ENCODE measurements around the gene ENTPD6.
A peak's percentile ranks its signal among the peaks of the same experiment; 100 is the strongest.

ENTPD6 gene

GRCh38 chr20:25245461-25245860 lies 49.9 kb downstream of the ENTPD6 start:
- DNase-seq = no peak

- no peak for DNase-seq
Observed at GRCh38 chr20:25246182-25246999, 50.9 kb downstream of the ENTPD6 start.

- DNase-seq = peak; percentile 66
Observed at GRCh38 chr20:25247000-25247517, 51.5 kb downstream of the ENTPD6 start.

- no peak for DNase-seq
Observed at GRCh38 chr20:25247518-25247955, 52.0 kb downstream of the ENTPD6 start.

- peak; percentile 59 for DNase-seq
Observed at GRCh38 chr20:25247956-25248785, 52.7 kb downstream of the ENTPD6 start, which contains the start of gene PYGB. PYGB (plus strand) TSS chr20:25248085; CDS start chr20:25248179, 94 bp downstream.

GRCh38 chr20:25248786-25249172 lies 53.3 kb downstream of the ENTPD6 start:
- DNase-seq = peak; percentile 23

GRCh38 chr20:25249198-25249931 lies 53.9 kb downstream of the ENTPD6 start:
- DNase-seq = no peak

GRCh38 chr20:25250508-25250907 lies 55.0 kb downstream of the ENTPD6 start:
- DNase-seq = peak; percentile 9

GRCh38 chr20:25251019-25251418 lies 55.5 kb downstream of the ENTPD6 start:
- DNase-seq = no peak

GRCh38 chr20:25251558-25251957 lies 56.0 kb downstream of the ENTPD6 start:
- no peak for DNase-seq

- no peak for DNase-seq
Observed at GRCh38 chr20:25252230-25252651, 56.7 kb downstream of the ENTPD6 start.

- no peak for DNase-seq
Observed at GRCh38 chr20:25252686-25253421, 57.3 kb downstream of the ENTPD6 start.

- peak; percentile 43 for DNase-seq
Observed at GRCh38 chr20:25253606-25254275, 58.2 kb downstream of the ENTPD6 start.

- DNase-seq = no peak
Observed at GRCh38 chr20:25254571-25254970, 59.1 kb downstream of the ENTPD6 start.

GRCh38 chr20:25254986-25255680 lies 59.6 kb downstream of the ENTPD6 start:
- no peak for DNase-seq

- DNase-seq = no peak
Observed at GRCh38 chr20:25256226-25256859, 60.8 kb downstream of the ENTPD6 start.

GRCh38 chr20:25257130-25257529 lies 61.6 kb downstream of the ENTPD6 start:
- no peak for DNase-seq

GRCh38 chr20:25257756-25258475 lies 62.4 kb downstream of the ENTPD6 start:
- no peak for DNase-seq

- no peak for DNase-seq
Observed at GRCh38 chr20:25258476-25258805, 62.9 kb downstream of the ENTPD6 start.

- no peak for DNase-seq
Observed at GRCh38 chr20:25258828-25259227, 63.3 kb downstream of the ENTPD6 start.
